CD4-positive, alpha-beta T cell treated with Interleukin-17A for 4 hours (primary cell): Measurements from ENCODE around the gene SPATA6L.

ENCODE experiments used
- DNase-seq: peaks from one replicate; pipeline ENCODE4 v3.0.0-alpha.2; 2020; ENCODE audit warnings: mixed read lengths

The SPATA6L gene

DNA sequence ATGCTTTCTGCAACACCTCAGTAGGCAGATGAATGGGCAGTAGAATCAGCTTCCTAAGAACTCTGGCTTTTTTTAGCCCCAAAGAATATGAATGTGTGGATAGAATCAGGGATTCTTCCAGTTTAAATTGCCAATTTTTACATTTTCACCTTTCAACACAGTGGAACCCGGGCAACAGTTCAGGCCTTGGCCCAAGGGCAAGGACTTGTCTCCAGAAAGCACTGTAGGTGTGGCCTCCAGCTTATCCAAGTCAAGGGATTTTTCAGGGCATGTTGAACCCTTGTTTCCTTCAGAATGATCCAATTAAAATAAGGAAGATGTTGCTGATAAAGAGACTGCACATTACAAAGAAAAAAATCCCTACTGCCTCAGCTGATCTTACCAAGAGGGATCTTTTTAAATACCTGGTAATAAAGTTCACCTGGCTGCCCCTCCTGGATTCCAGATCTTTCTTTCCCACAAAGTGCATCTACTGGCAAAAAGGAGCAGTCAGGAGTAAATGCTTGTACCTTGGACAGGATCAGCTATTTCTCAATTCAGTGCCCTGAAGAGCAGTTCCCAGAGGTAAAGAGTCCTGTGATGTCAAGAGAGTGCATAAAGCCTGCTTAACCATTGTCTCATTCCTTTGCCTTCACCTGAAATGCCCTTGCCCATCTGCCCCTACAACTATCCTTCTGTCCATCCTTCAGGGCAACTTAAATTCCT, 84.3 kb downstream of the SPATA6L start:
- no peak for DNase-seq

DNA sequence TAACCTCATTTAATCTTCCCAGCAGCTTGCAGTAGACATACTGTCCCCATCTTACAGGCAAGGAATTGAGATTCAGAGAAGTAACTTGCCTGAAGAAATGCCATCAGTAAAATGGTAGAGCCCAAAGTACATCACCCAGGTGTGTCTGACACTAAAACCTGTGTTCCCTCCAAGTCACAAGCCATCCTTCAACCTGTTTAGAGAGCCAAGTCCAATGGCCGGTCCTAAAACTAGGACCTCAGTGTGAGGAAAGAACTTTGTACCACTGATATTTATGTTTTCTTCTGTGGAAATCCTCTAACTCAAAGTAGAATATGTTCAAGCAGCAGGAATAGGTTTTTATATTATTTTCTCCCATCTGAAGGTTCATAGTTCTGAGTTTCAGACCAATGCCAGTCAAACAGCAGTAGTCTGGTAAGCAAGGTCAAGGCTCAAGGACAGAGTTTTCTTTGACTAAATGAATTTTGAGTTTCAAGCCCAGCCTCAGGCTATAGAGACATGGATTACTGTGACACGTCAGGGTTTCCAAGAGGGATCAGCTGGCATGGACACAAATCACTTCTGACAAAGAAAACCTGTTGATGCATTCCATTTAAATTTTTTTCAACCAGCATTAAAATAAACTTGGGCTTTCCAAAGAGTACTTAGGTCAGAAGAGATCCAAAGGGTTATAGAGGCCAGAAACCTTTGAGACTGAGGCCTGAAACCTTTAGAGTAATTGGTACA, 85.1 kb downstream of the SPATA6L start:
- DNase-seq, result no peak

DNA sequence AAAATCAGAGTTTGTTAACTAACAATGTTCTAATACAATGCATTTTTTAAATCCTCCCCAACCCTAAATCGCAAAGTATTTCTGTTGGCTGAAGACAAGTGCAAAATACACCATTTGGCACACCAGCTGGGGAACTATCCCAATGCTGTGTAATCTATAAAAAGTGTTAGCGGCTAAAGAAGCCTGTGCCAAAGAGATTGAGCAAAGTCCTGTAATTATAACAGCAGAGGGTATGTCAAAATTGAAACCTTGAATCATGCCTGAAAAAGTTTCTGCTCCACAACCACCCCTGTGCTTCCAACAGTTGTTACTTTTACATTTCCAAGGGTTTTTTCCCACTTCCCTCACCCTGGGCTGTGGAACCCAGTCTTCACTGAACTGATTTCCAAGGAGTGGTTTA, 87.3 kb downstream of the SPATA6L start:
- no peak for DNase-seq

DNA sequence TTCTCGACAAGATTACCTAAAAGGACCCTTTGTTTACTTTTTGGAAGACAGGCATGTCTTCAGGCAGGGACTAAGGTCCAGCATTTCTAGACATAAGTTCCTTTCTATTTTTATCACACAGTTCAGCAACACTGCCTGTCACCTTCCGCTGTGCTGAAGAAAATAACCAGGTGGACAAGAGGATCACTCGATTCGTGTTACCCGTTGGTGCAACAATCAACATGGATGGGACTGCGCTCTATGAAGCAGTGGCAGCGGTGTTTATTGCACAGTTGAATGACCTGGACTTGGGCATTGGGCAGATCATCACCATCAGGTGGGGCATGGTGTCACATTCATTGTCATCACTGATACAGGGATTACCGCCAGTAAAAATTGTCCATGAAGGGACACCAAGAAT, 89.8 kb downstream of the SPATA6L start:
- DNase-seq, result no peak

- no peak for DNase-seq
Observed at GRCh38 chr9:4575997-4576396, 90.3 kb downstream of the SPATA6L start.

GRCh38 chr9:4574657-4575243, 91.5 kb downstream of the SPATA6L start:
- DNase-seq, result no peak

GRCh38 chr9:4573634-4574389, 92.5 kb downstream of the SPATA6L start:
- DNase-seq, result no peak

DNA sequence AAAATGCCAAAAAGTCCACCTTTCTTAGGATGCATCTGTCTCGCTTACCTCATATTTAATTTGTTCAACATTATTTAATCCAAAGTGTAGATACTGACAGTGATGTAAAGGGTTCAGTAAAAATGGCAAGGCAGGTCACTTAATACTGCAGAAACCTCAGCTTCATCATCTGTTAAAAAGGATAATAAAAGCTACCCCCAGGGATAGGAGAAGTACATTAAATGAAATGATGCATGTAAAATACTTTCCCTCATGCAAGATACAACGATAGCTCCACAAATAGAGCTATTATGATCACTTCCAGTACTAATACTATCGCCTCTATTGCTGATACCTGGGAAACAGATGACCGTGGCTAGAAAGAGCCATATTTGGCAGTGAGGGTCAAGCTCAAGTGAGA, 93.1 kb downstream of the SPATA6L start:
- DNase-seq, result no peak

DNA sequence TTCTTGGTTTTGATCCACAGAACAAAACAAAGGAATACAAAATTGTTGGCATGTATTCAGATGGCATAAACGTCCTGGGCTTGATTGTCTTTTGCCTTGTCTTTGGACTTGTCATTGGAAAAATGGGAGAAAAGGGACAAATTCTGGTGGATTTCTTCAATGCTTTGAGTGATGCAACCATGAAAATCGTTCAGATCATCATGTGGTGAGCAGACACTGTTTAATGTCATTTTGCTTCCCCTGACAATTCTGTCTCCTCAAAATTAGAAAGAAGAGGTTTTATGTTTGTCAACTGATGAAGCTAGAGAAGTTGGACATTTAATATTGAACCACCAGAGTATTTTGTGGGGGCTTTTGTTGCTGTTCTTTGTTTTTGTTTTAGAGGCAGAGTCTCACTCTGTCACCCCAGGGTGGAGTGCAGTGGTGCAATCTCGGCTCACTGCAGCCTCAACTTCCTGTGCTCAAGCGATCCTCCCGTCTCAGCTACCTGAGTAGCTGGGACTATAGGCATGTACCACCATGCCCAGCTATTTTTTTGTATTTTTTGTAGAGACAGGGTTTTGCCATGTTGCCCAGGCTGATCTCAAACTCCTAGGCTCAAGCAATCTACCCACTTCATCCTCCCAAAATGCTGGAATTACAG, 94.0 kb downstream of the SPATA6L start:
- DNase-seq, result peak; percentile 55

DNA sequence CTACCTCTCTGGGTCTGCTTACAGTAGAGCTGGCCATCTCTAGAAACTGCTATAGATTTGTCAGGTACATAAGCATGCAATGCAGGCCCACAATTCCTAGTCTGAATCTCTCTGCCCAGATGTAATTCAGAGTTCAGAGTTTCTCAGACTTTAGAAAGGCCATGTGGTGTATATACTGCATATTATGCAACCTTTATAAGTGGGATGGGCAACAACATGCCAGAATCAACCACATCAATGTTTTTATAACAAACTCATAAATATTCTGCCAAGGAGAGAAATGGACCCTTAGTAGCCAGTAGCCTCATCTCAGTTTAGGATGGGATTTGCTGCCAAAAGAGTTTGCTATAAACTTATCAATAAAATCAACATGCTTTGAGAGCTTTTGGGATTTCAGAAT, 97.2 kb downstream of the SPATA6L start:
- DNase-seq, result no peak

DNA sequence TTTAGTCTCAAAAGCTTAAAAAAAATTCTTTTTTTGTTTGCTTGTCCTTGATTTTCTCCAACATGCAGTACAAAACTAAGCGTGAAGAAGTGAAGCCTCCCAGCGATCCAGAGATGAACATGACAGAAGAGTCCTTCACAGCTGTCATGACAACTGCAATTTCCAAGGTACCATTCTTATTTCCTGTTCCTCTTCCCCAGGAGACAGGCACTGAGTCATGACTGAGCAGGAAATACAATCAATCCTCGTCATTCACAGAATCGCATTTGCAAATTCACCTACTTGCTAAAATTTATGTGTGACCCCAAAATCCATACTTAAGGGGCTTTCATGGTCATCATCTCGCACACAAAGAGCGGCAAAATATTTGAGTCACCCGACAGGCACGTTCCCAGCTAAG, 98.7 kb downstream of the SPATA6L start:
- no peak for DNase-seq

- DNase-seq, result no peak
Observed at GRCh38 chr9:4566806-4567205, 99.5 kb downstream of the SPATA6L start.

GRCh38 chr9:4563105-4563504, 103.2 kb downstream of the SPATA6L start:
- DNase-seq, result no peak

DNA sequence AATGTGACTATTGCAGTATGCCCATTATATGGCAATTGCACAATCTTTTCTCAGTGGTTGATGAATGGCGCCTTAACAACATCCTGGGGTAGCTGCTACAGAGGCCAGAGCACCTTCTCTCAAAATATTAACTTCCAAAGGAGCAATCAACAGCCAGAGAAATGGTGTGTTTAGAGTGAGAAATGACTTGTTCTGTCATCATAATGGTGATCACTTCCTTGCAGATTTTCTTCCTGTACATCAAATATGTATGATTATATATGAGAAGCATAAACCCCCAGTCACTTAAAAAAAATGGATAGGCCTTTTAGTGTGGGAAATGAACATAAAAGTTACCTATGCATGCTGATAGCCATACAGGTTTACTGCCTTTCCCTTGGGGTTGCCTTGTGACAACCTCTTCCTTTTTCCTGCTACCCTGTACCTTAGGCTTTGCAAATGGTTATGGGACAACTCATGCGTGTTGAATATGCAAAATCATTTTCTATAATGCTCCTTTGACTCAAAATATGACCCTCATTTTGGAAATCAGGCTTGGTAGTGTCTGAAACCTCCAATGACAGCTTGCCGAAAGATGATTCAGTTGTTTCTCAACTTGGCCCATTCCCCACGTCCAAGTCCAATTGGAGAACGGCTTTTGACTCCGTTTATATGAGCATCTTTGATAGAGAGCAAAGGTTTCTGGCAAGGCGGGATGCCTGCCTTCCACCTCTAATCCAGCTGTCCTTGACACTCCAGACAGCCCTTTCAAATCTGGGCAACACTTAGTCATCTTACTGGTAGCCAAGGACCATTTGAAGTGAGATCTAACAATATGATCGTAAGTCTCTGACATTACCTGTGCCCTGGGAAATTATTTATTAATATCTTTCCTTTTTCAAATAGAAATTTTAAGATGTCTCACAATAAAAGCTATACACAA, 106.8 kb downstream of the SPATA6L start:
- no peak for DNase-seq

DNA sequence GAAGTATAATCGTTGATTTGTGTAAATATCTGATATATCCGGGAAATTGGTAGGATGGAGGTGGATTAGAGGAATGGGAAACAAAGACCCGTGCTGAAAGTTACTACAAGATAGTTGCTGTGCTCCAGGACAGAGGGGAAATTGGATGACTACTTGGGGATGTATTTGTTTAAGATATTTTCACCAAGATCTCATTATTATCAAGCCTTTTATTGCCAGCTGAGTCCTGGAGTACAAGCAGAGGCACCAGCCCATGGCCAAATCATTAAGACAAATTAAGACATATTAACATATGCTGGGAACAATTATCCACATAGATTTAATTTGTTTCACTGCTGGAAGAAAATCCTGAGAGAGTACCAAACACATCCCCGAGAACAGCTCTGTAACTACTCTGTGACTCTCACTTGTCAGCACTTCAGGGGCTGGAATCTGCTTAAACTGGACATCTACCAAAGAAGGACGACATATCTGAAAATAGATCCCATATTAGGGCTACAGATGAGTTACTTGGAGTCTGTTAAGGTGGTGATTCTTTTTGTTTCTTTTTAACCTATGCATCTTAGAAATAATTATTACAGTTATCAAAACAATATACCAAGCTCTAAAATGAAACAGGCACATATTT, 107.8 kb downstream of the SPATA6L start:
- DNase-seq, result no peak

DNA sequence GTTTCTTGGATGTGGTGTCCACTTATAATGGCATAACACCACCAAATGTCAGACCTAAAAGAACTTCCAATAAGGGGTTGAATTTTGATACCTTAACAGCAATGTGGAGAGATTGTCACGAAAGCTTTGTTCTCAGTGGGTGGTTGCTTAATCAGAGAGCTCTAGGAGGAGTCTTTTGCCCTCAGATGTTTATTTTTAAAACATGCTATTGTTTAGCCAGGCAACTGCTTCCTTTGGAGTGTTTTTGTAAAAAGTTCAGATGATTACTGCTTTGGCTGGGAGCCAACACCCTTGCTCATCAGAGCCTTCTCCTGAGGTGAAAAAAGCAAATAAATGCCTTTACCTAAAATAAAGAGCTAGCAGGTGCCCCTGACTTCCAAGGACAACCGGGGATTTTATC, 111.0 kb downstream of the SPATA6L start:
- DNase-seq, result peak; percentile 52

DNA sequence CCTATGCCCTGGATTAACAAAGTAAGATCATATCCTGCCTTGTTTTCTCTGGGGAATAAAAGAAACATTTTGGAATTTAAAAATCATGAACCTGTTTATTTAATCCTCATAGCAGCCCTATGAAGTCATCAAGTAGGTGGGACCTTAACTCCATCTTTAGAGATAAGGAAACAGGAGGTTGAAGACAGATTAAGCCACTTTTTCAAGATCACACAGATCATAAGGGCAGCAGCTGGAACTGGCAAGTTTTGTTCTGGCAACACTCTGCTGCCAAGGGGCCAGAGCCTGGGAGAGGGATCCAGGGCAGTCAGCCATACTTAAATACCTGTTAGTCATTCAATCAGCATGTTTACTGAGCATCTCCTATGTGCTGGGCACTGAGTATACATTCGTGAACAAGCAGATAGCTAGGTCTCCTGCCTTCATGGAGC, 112.3 kb downstream of the SPATA6L start:
- DNase-seq, result no peak

GRCh38 chr9:4550777-4551484, 115.3 kb downstream of the SPATA6L start:
- peak; percentile 24 for DNase-seq

DNA sequence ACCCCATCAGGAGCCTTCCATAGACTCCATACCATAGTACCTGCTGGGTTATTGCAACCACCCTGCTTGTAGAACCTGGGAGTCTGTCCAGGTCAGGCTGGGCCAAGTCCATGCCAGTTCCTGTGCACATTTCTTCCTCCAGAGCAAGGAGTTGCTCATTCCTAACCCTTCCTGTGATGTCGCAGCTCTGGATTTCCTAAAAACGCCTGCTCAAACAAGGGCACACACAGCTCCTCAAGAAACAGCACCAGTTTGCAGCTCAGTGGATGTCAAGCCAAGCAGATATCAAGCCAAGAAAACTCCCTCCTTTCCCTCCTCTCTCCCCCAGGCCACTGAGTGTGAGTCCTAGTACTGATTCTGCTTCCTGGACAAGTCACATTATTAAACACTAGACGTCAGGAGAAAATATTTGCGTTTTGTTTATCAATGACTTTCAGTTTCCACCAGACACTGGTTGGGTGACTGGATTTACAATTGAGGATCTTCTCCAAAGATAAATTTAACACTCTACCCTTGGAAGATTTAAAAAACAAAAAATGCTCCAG, 116.5 kb downstream of the SPATA6L start:
- DNase-seq, result no peak
